Heart left ventricle (tissue), 16 donors: ENCODE measurements around the gene MARCHF3. TPM values are rescaled to one million over a fixed set of nuclear protein-coding genes. Genes with fewer than 3 reads are reported as not detected.
"Not testable (repeated sequence)": the region's sequence is repeated elsewhere in the genome, so short reads cannot be mapped to it uniquely, and the experiment has no call there.

Source experiments
- ATAC-seq, 4 donors: fragments of 200-7000 bp; cut with Tn5 transposase; one replicate each; pipeline ENCODE4 v1.9.1; 2020 to 2022; ENCODE audit warnings: moderate library complexity in 4 of 4, mild to moderate bottlenecking in 3 of 4, moderate number of reproducible peaks in 1 of 4
- DNase-seq, 5 donors: peaks; one replicate each; pipeline ENCODE4 v3.0.0-alpha.2; 2020
- H3K27ac ChIP-seq, 12 donors: fragments of 200-600 bp; sonication (generic) in 4 of 12; one replicate each; pipeline versions ENCODE4 v1.5.0 to v1.8.0; 2016 to 2022; ENCODE audit warnings: mild to moderate bottlenecking in 2 of 12
- H3K27me3 ChIP-seq, 9 donors: fragments of 200-600 bp; sonication (generic) in 2 of 9; one replicate each; pipeline versions ENCODE4 v1.5.1 to v1.8.0; 2016 to 2022; ENCODE audit warnings: mild to moderate bottlenecking in 3 of 9
- H3K36me3 ChIP-seq, 9 donors: fragments of 200-600 bp; sonication (generic) in 2 of 9; one replicate each; pipeline versions ENCODE4 v1.5.0 to v1.8.0; 2018 to 2022; ENCODE audit warnings: mild to moderate bottlenecking in 2 of 9
- H3K4me1 ChIP-seq, 12 donors: fragments of 200-600 bp; sonication (generic) in 4 of 12; one replicate each; pipeline versions ENCODE4 v1.5.0 to v1.8.0; 2016 to 2022; ENCODE audit warnings: mild to moderate bottlenecking in 3 of 12
- H3K4me3 ChIP-seq, 12 donors: fragments of 200-600 bp; sonication (generic) in 4 of 12; one replicate each; pipeline versions ENCODE4 v1.5.0 to v1.8.0; 2017 to 2022; ENCODE audit warnings: mild to moderate bottlenecking in 9 of 12, moderate library complexity in 4 of 12
- H3K9me3 ChIP-seq, 12 donors: fragments of 200-600 bp; sonication (generic) in 4 of 12; one replicate each; pipeline versions ENCODE4 v1.5.0 to v1.8.0; 2016 to 2022; ENCODE audit warnings: mild to moderate bottlenecking in 1 of 12
- CTCF ChIP-seq, 12 donors: fragments of 200-600 bp; sonication (generic) in 4 of 12; IDR thresholded peaks; one replicate each; pipeline versions ENCODE4 v1.5.0 to v1.8.0; 2018 to 2022; ENCODE audit warnings: antibody characterized with exemption in 12 of 12, mild to moderate bottlenecking in 5 of 12
- POLR2A ChIP-seq, 2 donors: fragments of 450-650 bp; IDR thresholded peaks; one replicate each; pipeline ENCODE4 v1.6.1; 2017; ENCODE audit warnings: antibody characterized with exemption in 2 of 2, mild to moderate bottlenecking in 2 of 2, moderate library complexity in 2 of 2
- WGBS, 4 donors: extraction: QIAGEN DNeasy Blood & Tissue Kit in 2 of 4; methylation state at CpG; one replicate each; pipeline versions ENCODE4 v1.1.5 to v1.1.7; 2013 to 2018; 5-methylcytosine and 5-hydroxymethylcytosine counted together
- intact Hi-C, 10 donors: fragments of 100-400 bp; cut with DNase I; formaldehyde crosslinking; loops; one replicate each; pipeline versions ENCODE4 v1.11.1 to v1.14.2; 2022
- polyA plus RNA-seq, 2 donors: library from polyadenylated mRNA; stranded (reverse); fragments of 200-250 nt; gene quantifications; one replicate each; pipeline ENCODE4 v1.2.3, GENCODE V29; 2013
- total RNA-seq, 9 donors: library from RNA; depleted of rRNA in 2 of 9; stranded (reverse); fragments of >200 nt in 2 of 9; fragmentation: NEBNext Ultra II Directional in 3 of 9; extraction: Animal tissue kit (Norgen Biotek cat#: 25700) in 3 of 9; gene quantifications; one replicate each; pipeline versions ENCODE4 v1.1.0 to v1.2.4, GENCODE V29; 2016 to 2023
- donor health status: ischemic (EF 13 %, LVEDD 7.1; RV severe dilation, severe dysfunction).
- donor health status: healthy with polysubstance abuse.
- donor health status: DM: no; HTN: yes; CAD: no.
- donor health status: DM: no; HTN: no; CAD: no.
- donor health status: ischemic (EF 25% LVEDD 6.9; RV normal size, moderate dysfunction).
- donor health status: ischemic (EF 25% LVEDD 5.7; RV mildly dilated, moderate dysfunction).
- donor health status: healthy.
- donor health status: DM: yes; HTN: yes; CAD: no.
- donor health status: ischemic (EF 35%, LVEDD 5.7; RV mildly dilated, moderate dysfunction).
- donor health status: nonischemic (EF 11% LVEDD 7.7; RV severe dilation, severe dysfunction).
- donor health status: DM: yes; HTN: yes; CAD: no.
- donor health status: PGD.
- donor health status: ischemic (EF 29% LVEDD 5.4; RV normal size, mild dysfunction).
- donor health status: nonischemic (EF 23%, LVEDD 6.1; RV moderate dilation, normal function).

Gene MARCHF3
- total and polyA plus RNA-seq, 11 donors, result 9.9 to 113 (median 38.0) TPM

GRCh38 chr5:126846344-126846743 is 184.0 kb downstream of the MARCHF3 start:
- no peaks in the 10 kb centered on the region for H3K27me3 ChIP-seq
- no peak for TF ChIP-seq POLR2A (IDR thresholded peaks at IDR 0.05)
- TF ChIP-seq CTCF (IDR thresholded peaks at IDR 0.05), result peak in 1 of 12 donors; percentile 13
- no peaks in the 10 kb centered on the region for H3K9me3 ChIP-seq
- peaks cover 0 to 48% (median 31%) of the 10 kb centered on the region in 12 donors for H3K4me1 ChIP-seq
- no peaks in the 10 kb centered on the region for H3K36me3 ChIP-seq
- ATAC-seq (no peak), DNase-seq (no peak)
- peak overlapping the region in 5 of 12 donors; percentile 13 to 71 (median 52) for H3K27ac ChIP-seq
- no peak overlapping the region for H3K4me3 ChIP-seq
- intact Hi-C loops, result loop anchor here in 6 of 10 donors (5.0 kb wide), 2 partner anchors 186 to 196 kb away; partner anchors contain the start of gene MARCHF3 (in 4 of the 6)

- Histone ChIP-seq H3K27ac (peak overlapping the region in 1 of 12 donors; percentile 71), H3K4me3 (peak overlapping the region in 4 of 12 donors; percentile 9 to 41 (median 28)), H3K4me1 (peaks cover 0 to 43% (median 25%) of the 10 kb centered on the region in 12 donors)
- H3K27me3 ChIP-seq, H3K36me3 ChIP-seq, H3K9me3 ChIP-seq: not testable (repeated sequence)
- intact Hi-C loops, result loop anchor here in 6 of 10 donors (5.0 kb wide), 2 partner anchors 187 to 197 kb away; partner anchors contain the start of gene MARCHF3 (in 4 of the 6)
- WGBS, 4 donors, result 25 to 36% (median 34%) methylated on average over 14 of the region's 14 CpGs
- DNase-seq (peak in 2 of 5 donors; percentile 60 to 64), ATAC-seq (peak in 2 of 4 donors; percentile 67 to 78)
Measured at GRCh38 chr5:126845470-126846070, 184.8 kb downstream of the MARCHF3 start.

GRCh38 chr5:126843375-126843774 is 187.0 kb downstream of the MARCHF3 start:
- ATAC-seq, intact Hi-C loops, H3K36me3 ChIP-seq, DNase-seq, H3K27ac ChIP-seq, H3K27me3 ChIP-seq, H3K9me3 ChIP-seq, H3K4me3 ChIP-seq: not testable (repeated sequence)
- WGBS, 4 donors, result 78 to 85% (median 83%) methylated on average over 11 of the region's 11 CpGs
- peaks cover 0 to 30% (median 15%) of the 10 kb centered on the region in 12 donors for H3K4me1 ChIP-seq

- H3K27me3 ChIP-seq, H3K9me3 ChIP-seq, H3K4me3 ChIP-seq, H3K27ac ChIP-seq, ATAC-seq, DNase-seq, H3K4me1 ChIP-seq: not testable (repeated sequence)
- intact Hi-C loops, result loop anchor here (2.0 to 10.0 kb wide), 9 partner anchors 203 to 658 kb away; no protein-coding TSS in a partner anchor
- WGBS, 4 donors, result 87 to 98% (median 91%) methylated on average over 7 of the region's 7 CpGs
- H3K36me3 ChIP-seq, result peaks cover 0 to 20% (median 0%) of the 10 kb centered on the region in 9 donors
Measured at GRCh38 chr5:126839407-126839806, 191.0 kb downstream of the MARCHF3 start.

- no peak for TF ChIP-seq POLR2A (IDR thresholded peaks at IDR 0.05)
- peak; percentile 31 to 76 (median 58) for TF ChIP-seq CTCF (IDR thresholded peaks at IDR 0.05)
- intact Hi-C loops, result loop anchor here (2.0 to 10.0 kb wide), 9 partner anchors 204 to 659 kb away; no protein-coding TSS in a partner anchor
- no peaks in the 10 kb centered on the region for H3K9me3 ChIP-seq
- ATAC-seq, result peak in 2 of 4 donors; percentile 54 to 55
- WGBS, 4 donors, result 70 to 76% (median 73%) methylated on average over 7 of the region's 7 CpGs
- no peaks in the 10 kb centered on the region for H3K27me3 ChIP-seq
- peaks cover 0 to 28% (median 0%) of the 10 kb centered on the region in 9 donors for H3K36me3 ChIP-seq
- no peak for DNase-seq
- H3K4me3 ChIP-seq, result no peak overlapping the region
- no peak overlapping the region for H3K27ac ChIP-seq
- H3K4me1 ChIP-seq, result no peaks in the 10 kb centered on the region
Measured at GRCh38 chr5:126837906-126838539, 192.3 kb downstream of the MARCHF3 start.
